SK-N-SH (cell line): ENCODE measurements around the gene NDRG2. TPM values are rescaled to one million over a fixed set of nuclear protein-coding genes. Genes with fewer than 3 reads are reported as not detected.

Experiments
- CTCF ChIA-PET: fragments of 300-600, 350-600 bp; formaldehyde crosslinking; extraction: SDS; loops from one replicate; lab custom pipeline; 2021; lab: Yijun Ruan, JAX
- POLR2A ChIA-PET: fragments of 350-600 bp; sonication (Branson Sonifier 250); formaldehyde crosslinking; extraction: SDS; loops from one replicate; lab custom pipeline; 2020; ENCODE audit warnings: antibody characterized with exemption, inconsistent platforms; lab: Yijun Ruan, JAX
- DNase-seq: peaks from one replicate; pipeline ENCODE4 v3.0.0; 2012
- H2AFZ ChIP-seq: fragments of 200-600 bp; sonication (generic); 2 replicates; pipeline ENCODE4 v1.8.1; 2016; ENCODE audit warnings: antibody characterized with exemption, mild to moderate bottlenecking, low read depth
- H3F3A ChIP-seq: fragments of 200-600 bp; sonication (generic); replicated peaks from 2 replicates; pipeline ENCODE3; 2016; ENCODE audit warnings: antibody characterized with exemption, mild to moderate bottlenecking; ENCODE audit not compliant: insufficient read depth
- H3K27ac ChIP-seq, 2 experiments: fragments of 200-500 bp in 1 of 2; fragments of 200-600 bp in 1 of 2; sonication (Bioruptor generic) in 1 of 2; sonication (generic), shearing (Covaris generic) in 1 of 2; 2 replicates each; pipeline versions ENCODE4 v1.5.1 to v1.6.1; 2014 to 2016; ENCODE audit warnings: low read depth in 2 of 2, inconsistent platforms in 1 of 2, low read length in 1 of 2, mild to moderate bottlenecking in 1 of 2, mixed read lengths in 1 of 2
- H3K27me3 ChIP-seq: fragments of 200-600 bp; sonication (generic), shearing (Covaris generic); 2 replicates; pipeline ENCODE4 v1.6.1; 2016; ENCODE audit warnings: mixed run types; ENCODE audit not compliant: insufficient read depth
- H3K36me3 ChIP-seq, 2 experiments: fragments of 200-500 bp in 1 of 2; fragments of 200-600 bp in 1 of 2; sonication (Bioruptor generic) in 1 of 2; sonication (generic) in 1 of 2; replicated peaks in 1 of 2; 2 replicates each; pipeline versions ENCODE3 to v1.5.1; 2014 to 2016; ENCODE audit warnings: low read length in 1 of 2, mild to moderate bottlenecking in 1 of 2; ENCODE audit not compliant: insufficient read depth in 2 of 2, control insufficient read depth in 1 of 2
- H3K4me1 ChIP-seq, 2 experiments: fragments of 200-500 bp in 1 of 2; fragments of 200-600 bp in 1 of 2; sonication (Bioruptor generic) in 1 of 2; sonication (generic), shearing (Covaris generic) in 1 of 2; 2 replicates each; pipeline versions ENCODE4 v1.5.1 to v1.6.1; 2014 to 2016; ENCODE audit warnings: low read depth in 1 of 2, low read length in 1 of 2, mixed run types in 1 of 2; ENCODE audit not compliant: insufficient read depth in 2 of 2, control insufficient read depth in 1 of 2
- H3K4me2 ChIP-seq: fragments of 200-600 bp; sonication (generic), shearing (Covaris generic); 2 replicates; pipeline ENCODE4 v1.6.1; 2017; ENCODE audit warnings: mixed run types
- H3K4me3 ChIP-seq, 2 experiments: fragments of 200-500 bp in 1 of 2; fragments of 200-600 bp in 1 of 2; sonication (Bioruptor generic) in 1 of 2; sonication (generic), shearing (Covaris generic) in 1 of 2; 2 replicates each; pipeline versions ENCODE4 v1.5.1 to v1.8.1; 2014 to 2016; ENCODE audit warnings: low read depth in 2 of 2, inconsistent platforms in 1 of 2, low read length in 1 of 2, mild to moderate bottlenecking in 1 of 2, mixed read lengths in 1 of 2, moderate library complexity in 1 of 2
- H3K79me2 ChIP-seq: fragments of 200-600 bp; sonication (generic); 2 replicates; pipeline ENCODE4 v1.8.1; 2017; ENCODE audit warnings: mild to moderate bottlenecking; ENCODE audit not compliant: insufficient read depth
- H3K9ac ChIP-seq: fragments of 200-600 bp; sonication (generic); 2 replicates; pipeline ENCODE4 v1.6.1; 2017; ENCODE audit warnings: mixed run types
- H3K9me2 ChIP-seq: fragments of 200-600 bp; sonication (generic); 2 replicates; pipeline ENCODE4 v1.6.1; 2017; ENCODE audit warnings: mixed run types
- H3K9me3 ChIP-seq: fragments of 200-600 bp; sonication (generic); 2 replicates; pipeline ENCODE4 v1.6.1; 2017; ENCODE audit warnings: mixed run types, mild to moderate bottlenecking, moderate library complexity
- H4K20me1 ChIP-seq: fragments of 200-600 bp; sonication (generic); 2 replicates; pipeline ENCODE4 v1.6.1; 2017; ENCODE audit warnings: mild to moderate bottlenecking, mixed run types; ENCODE audit not compliant: insufficient read depth
- EP300 ChIP-seq, 2 experiments: IDR thresholded peaks; 2 replicates each; pipeline versions ENCODE4 v1.4.0 to v1.6.1; 2012; ENCODE audit warnings: borderline replicate concordance in 1 of 2, low read depth in 1 of 2, low read length in 1 of 2
- EZH2phosphoT487 ChIP-seq: fragments of 200-600 bp; sonication (generic); IDR thresholded peaks from 2 replicates; pipeline ENCODE4 v1.6.1; 2017; ENCODE audit warnings: low read depth, mixed run types, mild to moderate bottlenecking, antibody characterized with exemption, moderate library complexity, borderline replicate concordance
- FOXM1 ChIP-seq: IDR thresholded peaks from 2 replicates; pipeline ENCODE4 v1.4.0; 2012; ENCODE audit warnings: low read depth, mild to moderate bottlenecking
- GABPA ChIP-seq: IDR thresholded peaks from 2 replicates; pipeline ENCODE4 v1.4.0; 2012; ENCODE audit warnings: low read depth, mild to moderate bottlenecking
- JUND ChIP-seq: IDR thresholded peaks from 2 replicates; pipeline ENCODE4 v1.4.0; 2012
- MEF2A ChIP-seq: IDR thresholded peaks from 2 replicates; pipeline ENCODE4 v1.4.0; 2012; ENCODE audit warnings: low read depth, borderline replicate concordance
- TAF1 ChIP-seq: IDR thresholded peaks from 2 replicates; pipeline ENCODE4 v1.6.1; 2012; ENCODE audit warnings: low read depth, mild to moderate bottlenecking, low read length, moderate library complexity, borderline replicate concordance
- TEAD4 ChIP-seq: IDR thresholded peaks from 2 replicates; pipeline ENCODE4 v1.4.0; 2012; ENCODE audit warnings: mild to moderate bottlenecking, borderline replicate concordance; ENCODE audit not compliant: insufficient read depth
- YY1 ChIP-seq: IDR thresholded peaks from 2 replicates; pipeline ENCODE4 v1.4.0; 2012; ENCODE audit warnings: low read depth, mild to moderate bottlenecking
- WGBS: methylation state at CpG from one replicate; pipeline ENCODE4 v1.1.6; 2017; ENCODE audit warnings: low lambda C conversion rate; 5-methylcytosine and 5-hydroxymethylcytosine counted together
- polyA plus RNA-seq, 3 experiments: library from polyadenylated mRNA; depleted of rRNA; stranded (reverse); fragments of >200 nt; gene quantifications; 2 replicates each; pipeline ENCODE4 v1.2.3, GENCODE V29; 2012
- TF ChIP-seq, protein P1 (sequence below): IDR thresholded peaks from 2 replicates; pipeline ENCODE4 v1.4.0; 2012; ENCODE audit warnings: low read depth, borderline replicate concordance
- TF ChIP-seq, protein P2 (sequence below): IDR thresholded peaks from 2 replicates; pipeline ENCODE4 v1.4.0; 2012; ENCODE audit warnings: low read depth, borderline replicate concordance
- TF ChIP-seq, protein P3 (sequence below): IDR thresholded peaks from 2 replicates; pipeline ENCODE4; 2012

NDRG2 gene
- polyA plus RNA-seq, 1 of the 3 experiments (the other 2 are of a cell fraction) = 15.8 TPM

DNA sequence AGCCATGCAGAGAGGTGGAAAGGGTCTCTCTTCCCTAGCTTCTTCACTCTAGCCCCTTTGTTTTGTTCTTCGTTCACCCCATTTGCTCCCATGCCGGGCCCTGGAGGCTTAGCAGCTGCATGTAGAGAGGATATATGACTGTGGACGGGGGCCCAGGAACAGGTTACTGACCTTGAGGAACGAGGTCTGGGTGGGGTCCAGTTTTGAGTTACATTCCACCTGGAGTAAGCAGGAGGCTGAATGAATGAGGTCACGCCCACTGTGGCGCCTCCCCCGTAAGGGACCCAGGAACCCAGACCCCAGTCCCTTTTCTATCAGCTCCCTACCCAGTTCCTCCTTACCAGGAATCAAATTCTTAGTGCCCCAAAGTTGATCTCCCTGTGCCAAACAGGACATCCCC lies 6.6 kb downstream of the NDRG2 start (continued):
- TF ChIP-seq, protein P1, sequence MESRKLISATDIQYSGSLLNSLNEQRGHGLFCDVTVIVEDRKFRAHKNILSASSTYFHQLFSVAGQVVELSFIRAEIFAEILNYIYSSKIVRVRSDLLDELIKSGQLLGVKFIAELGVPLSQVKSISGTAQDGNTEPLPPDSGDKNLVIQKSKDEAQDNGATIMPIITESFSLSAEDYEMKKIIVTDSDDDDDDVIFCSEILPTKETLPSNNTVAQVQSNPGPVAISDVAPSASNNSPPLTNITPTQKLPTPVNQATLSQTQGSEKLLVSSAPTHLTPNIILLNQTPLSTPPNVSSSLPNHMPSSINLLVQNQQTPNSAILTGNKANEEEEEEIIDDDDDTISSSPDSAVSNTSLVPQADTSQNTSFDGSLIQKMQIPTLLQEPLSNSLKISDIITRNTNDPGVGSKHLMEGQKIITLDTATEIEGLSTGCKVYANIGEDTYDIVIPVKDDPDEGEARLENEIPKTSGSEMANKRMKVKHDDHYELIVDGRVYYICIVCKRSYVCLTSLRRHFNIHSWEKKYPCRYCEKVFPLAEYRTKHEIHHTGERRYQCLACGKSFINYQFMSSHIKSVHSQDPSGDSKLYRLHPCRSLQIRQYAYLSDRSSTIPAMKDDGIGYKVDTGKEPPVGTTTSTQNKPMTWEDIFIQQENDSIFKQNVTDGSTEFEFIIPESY = no peak

DNA sequence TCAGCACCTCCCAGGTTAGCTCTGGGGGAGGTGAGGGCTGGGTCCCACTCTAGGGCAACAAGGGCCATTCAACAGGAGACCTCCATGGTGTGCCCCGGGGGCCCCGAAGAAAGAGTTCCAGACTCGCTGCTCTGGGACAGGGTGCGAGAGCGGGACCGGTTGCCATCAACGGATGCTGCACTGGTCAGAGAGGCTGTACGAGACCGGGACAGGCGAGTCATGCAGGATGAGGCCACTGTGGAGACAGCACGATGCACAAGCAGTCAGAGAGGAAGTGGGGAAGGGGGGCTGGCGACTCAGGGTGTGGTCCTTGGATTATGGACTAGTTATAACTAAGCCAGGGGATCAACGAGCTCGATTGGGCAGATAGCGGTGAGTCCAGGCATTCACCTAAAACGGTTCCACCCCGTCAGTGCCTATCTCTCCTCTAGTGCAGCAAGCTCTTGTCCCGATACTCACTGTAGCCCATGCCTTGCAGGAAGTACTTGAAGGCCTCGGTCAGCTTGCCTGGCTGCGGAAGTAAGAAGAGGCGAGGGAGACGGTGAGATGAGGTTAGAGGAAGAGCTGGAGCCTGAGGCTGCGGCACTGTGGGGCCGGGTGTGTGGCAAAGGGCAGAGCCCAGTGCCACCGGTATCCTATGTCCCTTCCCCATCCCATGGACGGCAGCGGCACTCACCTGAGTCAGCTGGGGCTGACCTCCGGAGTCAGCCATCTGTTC lies 7.2 kb downstream of the NDRG2 start:
- H4K20me1 ChIP-seq = no peaks in the 10 kb centered on the region
- POLR2A ChIA-PET = interaction anchor here (0.9 to 1.5 kb wide), 2 partner anchors 19 to 87 kb away, joined by 3 read pairs; no protein-coding TSS in a partner anchor
- 84% methylated on average over 24 of the region's 28 CpGs for WGBS

More for the DNA sequence above, 7.2 kb downstream of the NDRG2 start:
- CTCF ChIA-PET = interaction anchor here (0.8 to 18.2 kb wide), 10 partner anchors 8 to 118 kb away, joined by 3 to 555 read pairs (median 8); partner anchors contain the start of genes ARHGEF40, RNASE7, TMEM253 and ZNF219
- Histone ChIP-seq H3K4me3 (no peak overlapping the region), H3F3A (no peaks in the 10 kb centered on the region), H3K4me1 (no peaks in the 10 kb centered on the region; a peak in 1 of 4 replicates), H3K9me2 (no peaks in the 10 kb centered on the region), H2AFZ (no peak overlapping the region), H3K27ac (no peak overlapping the region), H3K36me3 (no peaks in the 10 kb centered on the region), H3K79me2 (no peaks in the 10 kb centered on the region), H3K9ac (no peak overlapping the region), H3K27me3 (peaks cover 8% of the 10 kb centered on the region), H3K9me3 (no peaks in the 10 kb centered on the region), H3K4me2 (no peak overlapping the region)
- TF ChIP-seq TAF1 (no peak), MEF2A (no peak), JUND (no peak), TEAD4 (no peak), FOXM1 (no peak), EP300 (IDR thresholded peaks at IDR 0.05; ENCODE audit: borderline replicate concordance in 1 of 2, low read depth in 1 of 2, low read length in 1 of 2) (no peak), EZH2phosphoT487 (no peak), YY1 (no peak), GABPA (no peak)
- TF ChIP-seq, protein P2, sequence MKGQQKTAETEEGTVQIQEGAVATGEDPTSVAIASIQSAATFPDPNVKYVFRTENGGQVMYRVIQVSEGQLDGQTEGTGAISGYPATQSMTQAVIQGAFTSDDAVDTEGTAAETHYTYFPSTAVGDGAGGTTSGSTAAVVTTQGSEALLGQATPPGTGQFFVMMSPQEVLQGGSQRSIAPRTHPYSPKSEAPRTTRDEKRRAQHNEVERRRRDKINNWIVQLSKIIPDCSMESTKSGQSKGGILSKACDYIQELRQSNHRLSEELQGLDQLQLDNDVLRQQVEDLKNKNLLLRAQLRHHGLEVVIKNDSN = no peak
- TF ChIP-seq, protein P3, sequence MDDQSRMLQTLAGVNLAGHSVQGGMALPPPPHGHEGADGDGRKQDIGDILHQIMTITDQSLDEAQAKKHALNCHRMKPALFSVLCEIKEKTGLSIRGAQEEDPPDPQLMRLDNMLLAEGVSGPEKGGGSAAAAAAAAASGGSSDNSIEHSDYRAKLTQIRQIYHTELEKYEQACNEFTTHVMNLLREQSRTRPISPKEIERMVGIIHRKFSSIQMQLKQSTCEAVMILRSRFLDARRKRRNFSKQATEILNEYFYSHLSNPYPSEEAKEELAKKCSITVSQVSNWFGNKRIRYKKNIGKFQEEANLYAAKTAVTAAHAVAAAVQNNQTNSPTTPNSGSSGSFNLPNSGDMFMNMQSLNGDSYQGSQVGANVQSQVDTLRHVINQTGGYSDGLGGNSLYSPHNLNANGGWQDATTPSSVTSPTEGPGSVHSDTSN = no peak
- DNase-seq = no peak
